NCI-H1694 (cell line): ENCODE data around the gene CD9.

ENCODE experiments used
- DNase-seq: peaks from one replicate; lab custom pipeline; 2025; lab: John Stamatoyannopoulos, UW

CD9 gene

DNA sequence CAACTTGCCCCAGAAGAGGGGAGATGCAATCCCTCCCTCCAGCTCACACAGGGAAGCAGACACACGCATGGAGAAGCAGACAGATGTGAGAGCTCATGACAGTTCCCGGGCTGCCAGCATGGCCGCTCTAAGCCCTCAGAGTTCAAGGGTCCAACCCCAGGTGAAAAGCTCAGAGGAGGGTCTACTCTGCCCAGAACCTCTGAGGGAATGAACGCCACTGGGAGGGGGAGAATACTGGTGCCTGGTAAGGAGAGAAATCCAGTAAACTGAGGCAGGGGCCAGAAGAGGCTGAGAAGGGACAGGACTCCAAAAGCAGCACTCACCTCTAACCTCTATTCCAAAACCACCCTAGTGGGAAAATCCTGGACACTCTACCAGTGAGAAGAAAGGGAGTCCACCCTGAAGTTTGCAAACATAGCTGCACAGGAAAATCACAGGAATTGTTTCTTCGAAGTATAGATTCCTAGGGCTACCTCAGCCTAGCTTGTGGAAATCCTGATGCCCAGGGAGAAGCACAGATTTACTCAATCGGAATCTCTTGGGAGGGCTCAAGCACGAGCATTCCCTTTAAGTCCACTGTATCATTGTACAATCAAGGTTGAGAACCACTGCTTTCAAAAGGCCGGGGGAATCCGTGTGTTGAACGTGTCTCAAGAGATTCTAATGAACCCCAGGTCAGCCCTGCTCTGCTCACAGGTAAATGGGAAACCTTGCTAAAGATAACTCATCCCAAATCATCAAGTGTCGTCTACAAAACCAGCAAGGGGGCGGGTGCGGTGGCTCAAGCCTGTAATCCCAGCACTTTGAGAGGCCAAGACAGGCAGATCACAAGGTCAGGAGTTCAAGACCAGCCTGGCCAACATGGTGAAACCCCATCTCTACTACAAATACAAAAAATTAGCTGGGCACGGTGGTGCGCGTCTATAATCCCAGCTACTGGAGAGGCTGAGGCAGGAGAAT is 76.0 kb downstream of the CD9 start:
- DNase-seq = no peak

DNA sequence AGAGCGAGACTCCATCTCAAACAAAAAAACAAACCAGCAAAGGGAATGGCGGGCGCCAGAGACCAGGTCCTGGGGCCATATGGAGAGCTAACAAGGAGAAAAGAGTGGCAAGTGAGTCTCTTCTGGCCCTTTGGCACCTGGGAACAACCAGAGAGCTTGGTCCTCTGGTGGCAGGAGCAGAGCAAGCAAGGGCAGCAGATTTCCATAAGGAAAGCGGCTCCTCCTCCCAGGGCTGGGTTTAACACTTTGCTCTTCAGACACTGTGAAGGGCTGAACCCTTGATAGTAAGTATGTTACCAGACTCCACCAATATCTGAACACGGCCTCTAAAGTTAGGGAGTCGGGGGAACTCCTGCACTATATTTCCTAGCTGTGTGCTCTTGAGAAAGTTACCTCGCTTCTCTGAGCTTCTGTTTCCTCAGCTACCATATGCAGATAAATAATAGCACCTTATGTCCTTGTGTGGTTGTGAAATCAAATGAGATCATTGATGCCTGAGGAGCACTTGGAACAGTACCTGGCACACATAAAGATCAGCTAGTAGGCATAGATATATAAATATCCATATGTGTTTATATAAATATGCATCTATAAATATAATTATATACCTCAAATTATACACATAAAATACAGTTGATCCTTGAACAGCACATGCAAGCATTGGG is 76.9 kb downstream of the CD9 start:
- no peak for DNase-seq

DNA sequence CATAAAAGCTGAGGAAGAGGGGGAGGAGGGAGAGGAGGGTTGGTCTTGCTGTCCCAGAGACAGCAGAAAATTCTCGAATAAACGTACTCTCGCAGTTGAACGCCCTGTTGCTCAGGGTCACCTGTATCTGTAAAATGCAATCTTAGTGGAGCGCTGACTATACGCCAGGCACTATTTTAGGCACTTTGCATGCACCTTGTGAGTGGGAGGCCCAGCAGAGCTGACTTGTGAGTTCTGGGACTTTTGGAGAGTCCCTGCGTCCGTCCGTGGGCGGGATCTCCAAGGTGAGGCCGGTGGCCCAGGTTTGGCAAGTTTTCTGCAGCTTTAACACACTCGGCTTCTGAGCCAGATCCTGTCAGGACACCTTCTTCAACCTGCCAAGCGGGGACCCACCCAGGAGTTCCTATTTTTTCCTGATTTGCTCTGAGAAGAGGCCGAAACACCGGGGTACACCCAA is 77.8 kb downstream of the CD9 start:
- DNase-seq = no peak

- peak; percentile 66 for DNase-seq
Measured at GRCh38 chr12:6278439-6279255, 78.4 kb downstream of the CD9 start.

DNA sequence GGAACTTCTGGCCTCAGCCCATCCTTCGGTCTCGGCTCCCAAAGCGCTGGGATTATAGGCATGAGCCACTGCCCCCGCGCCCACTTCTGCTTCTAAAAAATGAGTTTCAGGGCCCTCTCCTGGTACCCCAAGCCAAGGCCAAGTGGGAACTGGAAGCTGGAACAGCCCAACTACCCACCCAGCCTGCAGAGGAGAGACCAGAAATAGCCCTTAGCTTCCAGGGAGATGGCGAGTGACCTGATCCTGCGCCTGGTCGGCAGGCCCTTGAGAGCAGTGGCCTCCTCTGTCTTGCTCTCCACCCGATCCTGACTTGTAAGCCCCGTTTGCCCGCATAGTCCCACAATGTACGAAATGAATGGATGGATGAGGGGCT is 79.0 kb downstream of the CD9 start:
- DNase-seq = no peak

DNA sequence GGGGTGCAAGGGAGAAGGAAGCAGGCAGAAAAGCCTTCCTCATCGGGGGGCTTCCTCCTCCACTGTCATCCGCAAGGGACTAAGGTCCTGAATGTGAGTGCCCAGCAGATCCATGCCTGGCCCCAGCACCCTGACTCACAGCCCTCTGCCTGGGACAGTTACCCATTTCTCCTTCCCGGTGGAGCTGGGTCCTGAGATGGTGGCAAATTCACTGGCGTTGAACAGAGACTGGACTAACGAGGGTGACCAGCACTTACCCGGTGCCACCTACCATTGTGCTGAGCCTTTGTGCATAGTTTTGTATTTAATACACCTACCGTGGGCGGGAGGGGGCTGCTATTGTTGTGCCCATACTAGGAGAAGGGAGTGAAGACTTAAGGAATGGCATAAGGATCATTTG is 79.4 kb downstream of the CD9 start:
- no peak for DNase-seq

- DNase-seq = no peak
Measured at GRCh38 chr12:6280053-6280469, 79.9 kb downstream of the CD9 start.

- no peak for DNase-seq
Measured at GRCh38 chr12:6280672-6281071, 80.5 kb downstream of the CD9 start.

- DNase-seq = no peak
Measured at GRCh38 chr12:6281081-6281809, 81.0 kb downstream of the CD9 start.

DNA sequence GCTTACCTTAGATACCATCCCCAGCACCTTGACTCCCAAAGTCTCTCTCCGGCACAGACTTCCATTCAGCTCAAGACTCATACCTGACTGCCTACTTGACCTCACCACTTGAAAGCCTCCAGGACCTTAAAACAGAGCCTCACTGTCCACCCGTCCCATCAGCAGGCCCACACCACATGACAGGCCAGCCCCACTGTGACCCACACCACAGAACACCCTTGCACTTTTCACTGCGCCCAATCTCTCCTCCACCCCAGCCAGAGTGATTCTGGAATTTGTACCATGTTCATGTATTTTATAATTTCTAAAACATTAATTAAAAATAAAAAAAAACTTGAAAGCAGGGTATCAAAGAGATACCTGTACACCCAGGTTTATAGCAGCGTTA is 82.2 kb downstream of the CD9 start:
- DNase-seq = no peak

- DNase-seq = no peak
Measured at GRCh38 chr12:6284273-6284672, 84.1 kb downstream of the CD9 start.

GRCh38 chr12:6285063-6285477 is 84.9 kb downstream of the CD9 start:
- peak; percentile 79 for DNase-seq

- no peak for DNase-seq
Measured at GRCh38 chr12:6285532-6286306, 85.5 kb downstream of the CD9 start.
